Ishikawa (cell line): ENCODE measurements around the gene PDE4D.

Experiments used
- CEBPB ChIP-seq: IDR thresholded peaks from 2 replicates; pipeline ENCODE4 v1.6.1; 2012
- CREB1 ChIP-seq: IDR thresholded peaks from 2 replicates; pipeline ENCODE4 v1.6.1; 2012; ENCODE audit warnings: low read depth
- EGR1 ChIP-seq: IDR thresholded peaks from 2 replicates; pipeline ENCODE4 v1.6.1; 2012
- EP300 ChIP-seq: IDR thresholded peaks from 2 replicates; pipeline ENCODE4 v1.6.1; 2012; ENCODE audit warnings: borderline replicate concordance
- FOXM1 ChIP-seq: IDR thresholded peaks from 2 replicates; pipeline ENCODE4 v1.6.1; 2012; ENCODE audit warnings: low read depth, borderline replicate concordance
- MAX ChIP-seq: IDR thresholded peaks from 2 replicates; pipeline ENCODE4 v1.6.1; 2012
- NFIC ChIP-seq: IDR thresholded peaks from 2 replicates; pipeline ENCODE4 v1.6.1; 2012
- RAD21 ChIP-seq: IDR thresholded peaks from 2 replicates; pipeline ENCODE4 v1.6.1; 2012; ENCODE audit warnings: low read depth
- REST ChIP-seq: IDR thresholded peaks from 2 replicates; pipeline ENCODE4 v1.6.1; 2012; ENCODE audit warnings: low read depth, mild to moderate bottlenecking
- TAF1 ChIP-seq: IDR thresholded peaks from 2 replicates; pipeline ENCODE4 v1.6.1; 2012; ENCODE audit warnings: low read depth, mild to moderate bottlenecking
- TCF12 ChIP-seq: IDR thresholded peaks from 2 replicates; pipeline ENCODE4 v1.6.1; 2012; ENCODE audit warnings: low read depth
- TEAD4 ChIP-seq: IDR thresholded peaks from 2 replicates; pipeline ENCODE4 v1.6.1; 2012
- YY1 ChIP-seq: IDR thresholded peaks from 2 replicates; pipeline ENCODE4 v1.6.1; 2012; ENCODE audit warnings: low read depth
- ZBTB7A ChIP-seq: IDR thresholded peaks from 2 replicates; pipeline ENCODE4 v1.6.1; 2012; ENCODE audit warnings: low read depth
- TF ChIP-seq, protein P1 (sequence below): IDR thresholded peaks from 2 replicates; pipeline ENCODE4 v1.6.1; 2012

The PDE4D gene

DNA sequence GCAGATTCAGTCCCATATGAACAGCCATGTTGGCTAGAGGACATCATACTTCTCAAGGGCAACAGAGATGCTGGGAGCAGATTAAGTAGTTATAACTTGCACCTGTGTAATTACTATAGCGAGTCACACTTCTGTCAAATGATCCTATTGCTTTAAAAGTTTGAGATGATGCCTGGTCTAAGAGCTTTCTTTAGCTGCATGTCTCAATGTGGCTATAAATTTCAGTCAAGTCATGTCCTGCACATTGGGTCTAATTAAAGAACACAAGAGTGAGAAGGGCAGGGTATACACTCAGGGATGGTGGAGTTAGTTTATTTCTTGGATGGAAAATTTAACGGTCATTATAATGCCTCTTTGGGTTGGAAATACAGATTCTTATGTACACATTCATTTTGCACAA lies 753.4 kb downstream of the PDE4D start:
- TF ChIP-seq EGR1: no peak
- no peak for TF ChIP-seq TAF1
- TF ChIP-seq RAD21: no peak
- TF ChIP-seq CEBPB: no peak
- no peak for TF ChIP-seq NFIC
- no peak for TF ChIP-seq TCF12
- TF ChIP-seq REST: no peak
- no peak for TF ChIP-seq TEAD4
- no peak for TF ChIP-seq YY1
- TF ChIP-seq CREB1: no peak
- no peak for TF ChIP-seq FOXM1
- TF ChIP-seq ZBTB7A: no peak
- TF ChIP-seq MAX: no peak
- TF ChIP-seq, protein P1, sequence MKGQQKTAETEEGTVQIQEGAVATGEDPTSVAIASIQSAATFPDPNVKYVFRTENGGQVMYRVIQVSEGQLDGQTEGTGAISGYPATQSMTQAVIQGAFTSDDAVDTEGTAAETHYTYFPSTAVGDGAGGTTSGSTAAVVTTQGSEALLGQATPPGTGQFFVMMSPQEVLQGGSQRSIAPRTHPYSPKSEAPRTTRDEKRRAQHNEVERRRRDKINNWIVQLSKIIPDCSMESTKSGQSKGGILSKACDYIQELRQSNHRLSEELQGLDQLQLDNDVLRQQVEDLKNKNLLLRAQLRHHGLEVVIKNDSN: no peak
- TF ChIP-seq EP300: no peak

GRCh38 chr5:59139695-59140094 lies 753.8 kb downstream of the PDE4D start:
- no peak for TF ChIP-seq RAD21
- TF ChIP-seq EGR1: no peak
- TF ChIP-seq TEAD4: no peak
- TF ChIP-seq CREB1: no peak
- TF ChIP-seq ZBTB7A: no peak
- TF ChIP-seq MAX: no peak
- TF ChIP-seq YY1: no peak
- TF ChIP-seq, protein P1: no peak
- no peak for TF ChIP-seq NFIC
- TF ChIP-seq REST: no peak
- no peak for TF ChIP-seq TAF1
- TF ChIP-seq EP300: no peak
- no peak for TF ChIP-seq FOXM1
- no peak for TF ChIP-seq CEBPB

DNA sequence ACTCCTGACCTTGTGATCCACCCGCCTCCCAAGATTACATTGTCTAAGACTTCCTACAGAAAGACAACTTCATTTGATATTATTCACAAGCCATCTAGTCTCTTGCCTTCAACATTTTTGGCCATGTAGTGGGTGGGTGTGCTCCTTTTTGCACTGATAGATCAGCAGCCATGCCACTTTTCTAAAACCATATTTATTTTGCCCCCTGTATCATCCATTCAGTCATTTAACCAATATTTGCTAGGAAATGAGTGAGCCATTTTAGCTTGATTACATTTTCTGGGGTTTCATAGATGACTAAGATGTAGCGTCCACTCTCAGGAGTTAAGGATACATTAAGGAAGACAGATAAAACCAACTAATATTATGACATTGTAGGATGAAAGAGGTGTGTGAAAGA lies 755.0 kb downstream of the PDE4D start:
- TF ChIP-seq MAX: no peak
- TF ChIP-seq CEBPB: no peak
- TF ChIP-seq RAD21: no peak
- no peak for TF ChIP-seq YY1

- TF ChIP-seq TEAD4 (no peak), ZBTB7A (no peak), TCF12 (no peak), EP300 (no peak)
Observed at GRCh38 chr5:59137846-59138245, 755.7 kb downstream of the PDE4D start.

DNA sequence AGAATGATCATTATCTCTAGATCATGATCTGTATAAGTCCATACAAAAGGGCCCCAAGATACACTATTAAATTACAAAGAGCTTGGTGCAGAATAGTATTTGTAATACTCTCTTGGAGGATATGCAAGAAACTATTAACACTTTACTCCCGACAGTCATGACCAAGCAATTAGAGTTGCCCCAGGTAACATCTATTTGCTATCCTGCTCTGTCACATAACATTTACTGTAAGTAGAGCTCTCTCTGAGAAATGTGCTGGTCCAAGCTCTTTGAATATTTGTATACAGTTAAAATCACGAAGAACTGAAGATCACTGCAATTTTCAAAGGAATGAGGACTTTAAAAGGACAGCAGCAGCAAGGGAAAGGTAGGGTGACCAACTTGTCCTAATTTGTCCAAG lies 757.0 kb downstream of the PDE4D start:
- no peak for TF ChIP-seq CREB1
- no peak for TF ChIP-seq RAD21
- no peak for TF ChIP-seq ZBTB7A
- no peak for TF ChIP-seq YY1
- TF ChIP-seq EGR1: no peak
- TF ChIP-seq TAF1: no peak
- TF ChIP-seq NFIC: no peak
- TF ChIP-seq FOXM1: no peak

DNA sequence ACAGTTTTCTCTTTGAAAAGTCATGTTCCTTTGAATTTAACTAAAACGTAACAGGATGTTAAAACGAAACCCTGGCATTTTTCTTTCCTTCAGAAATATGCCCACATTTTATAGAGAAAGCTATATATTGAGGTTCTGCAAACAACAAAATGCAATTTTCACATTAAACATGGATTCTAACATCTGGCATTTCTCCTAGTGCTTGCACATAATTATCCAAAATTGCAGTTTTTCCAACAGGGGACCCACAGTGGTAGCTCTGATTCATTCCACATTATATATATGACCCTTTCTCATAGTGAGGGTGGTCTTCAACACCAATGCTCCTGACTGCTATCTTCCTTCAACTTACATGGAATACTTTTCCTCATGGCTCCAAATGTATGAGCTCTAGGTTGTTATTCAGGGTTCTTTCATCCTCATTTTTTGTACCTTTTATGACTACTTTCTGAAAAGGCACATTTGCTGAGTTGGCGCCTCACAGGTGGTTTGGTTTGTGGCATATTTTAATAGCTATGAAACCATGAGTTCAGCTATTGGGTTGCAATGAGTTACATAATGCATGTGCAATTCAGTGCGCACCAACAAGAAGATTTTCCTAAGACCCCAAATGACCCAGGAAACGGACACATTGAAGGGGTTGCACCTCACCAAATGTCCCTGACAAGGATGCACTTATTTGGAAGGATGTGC lies 758.9 kb downstream of the PDE4D start:
- no peak for TF ChIP-seq EGR1
- TF ChIP-seq, protein P1: no peak
- TF ChIP-seq YY1: no peak
- TF ChIP-seq CREB1: no peak
- no peak for TF ChIP-seq FOXM1
